Vagina (tissue), 2 donors: ENCODE measurements around the gene FAM124A.

ENCODE experiments used
- CTCF ChIP-seq, 3 experiments: fragments of 450-650 bp in 2 of 3; fragments of 200-600 bp in 1 of 3; sonication (generic) in 1 of 3; IDR thresholded peaks; one replicate each; pipeline ENCODE4 v1.5.1; 2017 to 2019; ENCODE audit warnings: antibody characterized with exemption in 3 of 3, mild to moderate bottlenecking in 2 of 3, moderate library complexity in 2 of 3
- POLR2AphosphoS5 ChIP-seq, 2 donors: sonication (generic); formaldehyde crosslinking; IDR thresholded peaks; one replicate each; pipeline ENCODE4 v1.9.0; 2017; ENCODE audit warnings: antibody characterized with exemption in 2 of 2, mild to moderate bottlenecking in 2 of 2, low read depth in 1 of 2; ENCODE audit not compliant: insufficient read depth in 1 of 2

DNA sequence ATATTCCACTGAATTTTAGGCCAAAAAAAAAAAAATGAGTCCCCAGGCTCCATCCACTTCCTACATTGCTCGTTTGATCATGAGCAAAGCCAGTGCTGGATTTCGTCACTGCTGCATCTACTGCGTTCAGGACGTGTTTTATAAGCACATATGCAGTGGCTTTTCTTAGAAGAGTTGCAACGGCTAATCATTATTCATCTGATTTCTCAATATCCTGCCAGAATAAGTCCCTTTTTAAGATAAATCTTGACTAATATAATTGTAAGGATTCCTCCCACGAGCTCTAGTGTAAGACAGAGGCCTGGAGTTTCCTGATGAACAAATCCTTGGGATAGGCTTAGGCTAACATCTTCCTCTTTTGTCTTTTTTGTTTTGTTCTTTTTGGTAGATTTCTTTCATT, 19.5 kb downstream of the FAM124A start:
- TF ChIP-seq CTCF (IDR thresholded peaks at IDR 0.05) (no peak), POLR2AphosphoS5 (IDR thresholded peaks at IDR 0.05; ENCODE audit: insufficient read depth in 1 of 2, low read depth in 1 of 2) (no peak)
